ENCODE data around the gene DEPDC5.

- TF ChIP-seq CTCF (IDR thresholded peaks at IDR 0.05 in 2 of 3, conservative IDR thresholded peaks at IDR 0.05 in 1 of 3; ENCODE audit: control insufficient read depth in 2 of 3, extremely low read depth in 1 of 3, insufficient read depth in 1 of 3, low read depth in 3 of 3, low read length in 3 of 3) (no peak), PBX3 (IDR thresholded peaks at IDR 0.05; ENCODE audit: insufficient replicate concordance, low read depth, low read length) (no peak), POLR2A (IDR thresholded peaks at IDR 0.05; ENCODE audit: low read depth, low read length) (no peak), BHLHE40 (IDR thresholded peaks at IDR 0.05; ENCODE audit: borderline replicate concordance in 1 of 2, low read depth in 2 of 2, low read length in 1 of 2) (no peak), POLR2AphosphoS5 (IDR thresholded peaks at IDR 0.05; ENCODE audit: low read length) (no peak), ZBTB4 (CRISPR knock-in tag; IDR thresholded peaks at IDR 0.05) (no peak), ZBTB33 (IDR thresholded peaks at IDR 0.05) (no peak)
Measured at GRCh38 chr22:31748490-31748889, 5.3 kb upstream of the DEPDC5 start.
